Mononuclear cell (primary cell): ENCODE data around the gene RPS6KL1. TPM values are rescaled to one million over a fixed set of nuclear protein-coding genes. Genes with fewer than 3 reads are reported as not detected.

Source experiments
- H3K27me3 ChIP-seq: 2 replicates; pipeline ENCODE4 v1.6.0; 2011; ENCODE audit warnings: low read length, control low read depth; ENCODE audit not compliant: insufficient read depth
- H3K4me1 ChIP-seq: 2 replicates; pipeline ENCODE4 v1.5.1; 2011; ENCODE audit warnings: mild to moderate bottlenecking, low read length, control low read depth; ENCODE audit not compliant: insufficient read depth
- H3K4me3 ChIP-seq: 2 replicates; pipeline ENCODE4 v1.5.1; 2011; ENCODE audit warnings: mild to moderate bottlenecking, low read length, moderate library complexity
- H3K9me3 ChIP-seq: 2 replicates; pipeline ENCODE4 v1.5.1; 2011; ENCODE audit warnings: low read depth, mild to moderate bottlenecking, control low read depth, low read length
- total RNA-seq: library from RNA; depleted of rRNA; stranded (reverse); fragments of >200 nt; gene quantifications from one replicate; pipeline ENCODE4 v1.2.3, GENCODE V29; 2012

RPS6KL1 gene
- total RNA-seq, 1 donor: 3.4 TPM

DNA sequence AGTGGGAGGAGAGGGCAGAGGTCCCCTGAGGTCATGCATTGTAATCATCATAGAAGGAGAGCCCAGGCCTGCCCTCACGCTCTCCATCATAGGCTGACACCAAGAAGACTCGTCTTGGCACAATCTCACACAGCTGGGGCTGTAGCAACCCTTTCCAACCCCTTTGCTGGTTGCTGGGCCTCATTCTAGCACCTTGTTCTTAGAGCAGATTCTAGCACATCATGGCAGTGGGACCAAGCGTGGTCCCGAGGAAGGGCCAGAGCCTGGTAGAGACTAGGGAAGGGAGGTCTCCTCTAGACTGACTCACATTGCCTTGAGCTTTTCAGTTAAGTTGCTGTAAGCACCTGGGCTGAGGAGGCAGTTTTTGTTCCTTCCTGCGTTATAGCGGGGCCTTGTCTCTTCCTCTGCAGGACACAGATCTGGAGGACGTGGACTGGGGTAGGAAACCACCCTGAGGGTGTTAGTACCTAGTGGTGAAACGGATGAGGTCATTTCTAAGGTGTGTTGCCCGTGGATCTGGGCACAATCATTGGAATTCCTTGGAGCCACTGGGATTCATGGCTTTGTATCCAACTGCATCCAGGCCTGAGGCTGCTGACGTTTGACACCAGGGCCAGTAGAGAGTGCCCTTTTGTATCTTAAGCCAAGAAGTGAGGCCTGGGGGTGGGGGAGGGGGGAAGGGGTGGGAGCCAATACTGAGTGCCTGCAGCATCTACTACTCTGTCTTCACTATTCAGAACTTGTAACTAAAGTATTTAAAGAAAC is 19.9 kb downstream of the RPS6KL1 start:
- Histone ChIP-seq H3K27me3 (no peaks in the 10 kb centered on the region), H3K4me1 (peaks cover 3% of the 10 kb centered on the region), H3K9me3 (no peaks in the 10 kb centered on the region), H3K4me3 (no peak overlapping the region)

DNA sequence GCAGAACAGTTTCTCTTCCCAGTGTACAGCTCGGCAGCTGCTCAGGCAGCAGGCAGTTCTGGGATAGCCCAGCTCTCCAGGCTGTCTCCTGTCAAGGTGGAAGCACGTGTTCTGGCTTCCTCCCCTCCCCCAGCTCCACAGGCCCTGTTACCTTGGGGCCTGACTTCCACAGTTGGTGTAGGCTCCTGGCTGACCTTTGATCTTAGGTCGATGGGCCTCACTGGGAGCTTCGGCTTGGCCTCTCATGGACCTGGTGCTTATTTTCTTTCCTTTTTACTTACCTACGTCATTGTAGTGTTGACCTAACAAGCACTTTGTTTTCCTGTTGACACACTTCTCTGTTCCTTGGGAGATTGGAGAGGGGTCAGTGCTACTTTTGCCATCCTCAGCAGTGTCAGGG is 24.4 kb downstream of the RPS6KL1 start:
- Histone ChIP-seq H3K9me3 (no peaks in the 10 kb centered on the region), H3K4me1 (peaks cover 7% of the 10 kb centered on the region), H3K4me3 (no peak overlapping the region), H3K27me3 (no peaks in the 10 kb centered on the region)

- H3K27me3 ChIP-seq: no peaks in the 10 kb centered on the region
- peaks cover 13% of the 10 kb centered on the region for H3K4me1 ChIP-seq
- H3K9me3 ChIP-seq: no peaks in the 10 kb centered on the region
- no peak overlapping the region for H3K4me3 ChIP-seq
These were observed 25.0 kb downstream of the RPS6KL1 start for GRCh38 chr14:74898083-74898482.

DNA sequence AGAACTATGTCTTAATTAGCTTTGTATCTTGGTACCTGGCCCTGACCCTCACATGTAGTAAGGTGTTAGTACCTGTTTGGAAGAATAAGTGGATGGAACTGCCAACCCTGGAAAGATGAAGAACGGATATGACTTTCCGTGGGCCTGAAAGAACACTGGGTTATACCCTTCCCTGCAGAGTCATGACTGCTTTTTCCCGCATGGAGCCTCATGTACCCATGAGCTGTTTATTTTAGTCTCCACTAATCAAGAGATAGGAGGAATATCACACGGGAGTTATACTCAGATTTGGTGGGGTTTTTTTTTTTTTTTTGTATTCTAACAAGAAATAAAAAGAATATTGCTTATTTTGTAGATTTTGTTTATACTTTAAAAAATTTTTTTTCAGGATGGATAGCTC is 25.4 kb downstream of the RPS6KL1 start:
- H3K27me3 ChIP-seq: no peaks in the 10 kb centered on the region

GRCh38 chr14:74896400-74896799 is 26.7 kb downstream of the RPS6KL1 start:
- Histone ChIP-seq H3K4me3 (no peak overlapping the region), H3K9me3 (no peaks in the 10 kb centered on the region), H3K27me3 (no peaks in the 10 kb centered on the region), H3K4me1 (peaks cover 26% of the 10 kb centered on the region)

More for the DNA sequence above, 25.4 kb downstream of the RPS6KL1 start:
- peaks cover 18% of the 10 kb centered on the region for H3K4me1 ChIP-seq
- H3K9me3 ChIP-seq: no peaks in the 10 kb centered on the region
- no peak overlapping the region for H3K4me3 ChIP-seq

DNA sequence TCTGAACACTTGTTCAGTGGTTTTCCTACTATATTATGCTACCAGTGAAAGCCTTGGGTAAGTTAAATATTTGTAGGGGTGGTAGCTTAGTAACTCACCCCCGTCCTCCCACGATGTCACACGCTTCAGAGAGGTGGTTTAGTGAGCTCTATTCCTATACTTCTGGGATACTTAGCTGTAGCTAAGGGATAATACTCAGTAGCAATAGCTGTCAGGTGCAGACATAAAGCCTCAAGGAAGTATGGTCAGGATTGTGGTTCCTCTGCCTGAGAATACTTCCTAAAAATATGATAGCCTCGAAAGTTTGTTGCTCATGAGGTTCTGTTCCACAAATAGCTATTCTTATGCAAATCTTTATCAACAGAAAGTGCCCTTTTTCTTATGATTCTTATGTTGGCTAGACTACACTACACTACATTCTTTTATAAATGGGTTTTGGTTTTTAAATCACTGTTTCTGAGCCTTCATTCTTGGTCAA is 29.4 kb downstream of the RPS6KL1 start:
- Histone ChIP-seq H3K4me1 (peaks cover 26% of the 10 kb centered on the region), H3K4me3 (no peak overlapping the region), H3K27me3 (no peaks in the 10 kb centered on the region), H3K9me3 (no peaks in the 10 kb centered on the region)

- Histone ChIP-seq H3K27me3 (no peaks in the 10 kb centered on the region), H3K4me1 (peaks cover 30% of the 10 kb centered on the region), H3K9me3 (no peaks in the 10 kb centered on the region), H3K4me3 (no peak overlapping the region)
These were observed 30.3 kb downstream of the RPS6KL1 start for GRCh38 chr14:74892745-74893144.

- Histone ChIP-seq H3K27me3 (no peaks in the 10 kb centered on the region), H3K9me3 (no peaks in the 10 kb centered on the region), H3K4me3 (no peak overlapping the region), H3K4me1 (peaks cover 30% of the 10 kb centered on the region)
These were observed 31.2 kb downstream of the RPS6KL1 start for GRCh38 chr14:74891870-74892269.

DNA sequence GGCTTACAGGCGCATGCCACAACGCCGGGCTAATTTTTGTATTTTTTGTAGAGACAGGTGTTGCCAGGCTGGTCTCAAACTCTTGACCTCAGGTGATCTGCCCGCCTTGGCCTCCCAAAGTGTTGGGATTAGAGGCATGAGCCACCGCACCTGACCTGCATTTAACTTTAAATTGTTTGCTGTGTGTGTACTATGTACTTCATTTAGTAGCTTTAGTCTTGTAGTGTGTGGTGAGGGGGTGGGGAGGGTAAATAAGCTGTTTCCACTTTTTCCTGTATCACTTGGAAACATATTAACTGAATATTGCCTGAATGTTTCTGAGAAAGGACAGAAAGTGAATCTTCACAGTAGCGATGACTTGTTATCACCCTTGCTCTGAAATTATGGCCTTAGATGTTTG is 32.8 kb downstream of the RPS6KL1 start:
- H3K27me3 ChIP-seq: no peaks in the 10 kb centered on the region
- no peaks in the 10 kb centered on the region for H3K9me3 ChIP-seq
- peaks cover 36% of the 10 kb centered on the region for H3K4me1 ChIP-seq
- H3K4me3 ChIP-seq: no peak overlapping the region

DNA sequence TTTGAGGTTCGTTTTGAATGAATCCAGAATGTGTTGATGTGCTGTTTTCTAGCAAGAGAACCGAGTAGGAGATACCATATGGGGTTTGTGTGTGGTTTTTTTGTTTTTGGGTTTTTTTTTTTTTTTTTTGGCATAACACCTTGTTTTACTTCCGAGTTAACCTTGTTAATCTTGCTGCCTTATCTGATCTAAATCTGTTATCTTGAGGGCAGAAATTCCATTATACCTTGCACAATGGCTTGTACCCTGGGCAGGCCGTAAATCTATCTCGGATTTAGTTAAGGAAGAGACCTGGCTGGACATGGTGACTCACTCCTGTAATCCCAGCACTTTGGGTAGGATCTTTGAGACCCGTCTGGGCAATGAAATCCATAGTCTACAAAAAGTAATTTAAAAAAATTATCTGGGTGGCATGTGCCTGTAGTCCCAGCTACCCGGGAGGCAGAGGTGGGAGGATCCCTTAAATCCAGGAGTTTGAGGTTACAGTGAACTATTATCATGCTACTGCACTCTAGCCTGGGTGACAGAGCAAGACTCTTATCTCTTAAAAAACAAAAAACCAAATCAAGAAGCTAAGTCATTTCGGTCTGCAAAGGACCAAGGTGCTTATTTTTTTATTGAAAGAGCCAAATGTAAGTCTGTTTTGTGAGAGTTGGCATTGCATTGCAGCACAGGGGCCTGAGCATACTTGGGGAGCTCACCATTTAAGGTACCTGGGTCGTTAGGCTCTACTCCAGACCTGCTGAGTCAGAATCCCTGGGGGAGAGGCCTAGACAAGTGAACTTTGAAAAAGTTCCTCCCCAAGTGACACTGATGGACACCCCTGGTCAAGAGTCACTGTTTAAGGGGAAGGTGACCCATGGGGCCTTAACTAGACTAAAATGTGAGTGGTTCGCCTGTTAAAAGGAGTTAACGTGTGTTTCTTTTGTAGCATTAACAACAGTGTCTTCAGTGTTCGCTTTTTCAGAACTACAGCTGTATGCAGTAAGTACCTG is 34.6 kb downstream of the RPS6KL1 start:
- Histone ChIP-seq H3K4me1 (peaks cover 43% of the 10 kb centered on the region), H3K9me3 (no peaks in the 10 kb centered on the region), H3K27me3 (no peaks in the 10 kb centered on the region), H3K4me3 (no peak overlapping the region)

DNA sequence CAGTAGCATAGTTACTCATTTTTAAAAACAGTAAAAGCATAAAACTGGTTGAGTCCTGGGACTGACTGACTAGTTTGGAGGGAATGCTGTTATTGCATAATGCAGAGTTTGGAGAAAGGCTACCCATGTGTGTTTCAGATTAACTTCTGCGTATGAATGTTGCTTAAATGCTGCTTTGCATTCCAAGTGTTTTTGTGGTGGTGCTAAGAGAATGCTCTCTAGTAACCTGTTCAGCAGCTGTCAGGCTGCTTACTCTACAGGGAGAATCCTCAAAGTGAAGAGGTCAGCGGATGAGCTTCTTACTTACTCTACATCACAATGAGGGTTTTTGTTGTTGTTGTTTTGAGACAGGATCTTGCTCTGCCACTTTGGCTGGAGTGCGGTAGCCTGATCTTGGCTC is 37.1 kb downstream of the RPS6KL1 start:
- Histone ChIP-seq H3K4me3 (no peak overlapping the region), H3K4me1 (peaks cover 44% of the 10 kb centered on the region), H3K9me3 (no peaks in the 10 kb centered on the region), H3K27me3 (no peaks in the 10 kb centered on the region)

GRCh38 chr14:74882103-74882920 is 40.7 kb downstream of the RPS6KL1 start:
- Histone ChIP-seq H3K4me3 (peak overlapping the region; percentile 99), H3K9me3 (no peaks in the 10 kb centered on the region)

DNA sequence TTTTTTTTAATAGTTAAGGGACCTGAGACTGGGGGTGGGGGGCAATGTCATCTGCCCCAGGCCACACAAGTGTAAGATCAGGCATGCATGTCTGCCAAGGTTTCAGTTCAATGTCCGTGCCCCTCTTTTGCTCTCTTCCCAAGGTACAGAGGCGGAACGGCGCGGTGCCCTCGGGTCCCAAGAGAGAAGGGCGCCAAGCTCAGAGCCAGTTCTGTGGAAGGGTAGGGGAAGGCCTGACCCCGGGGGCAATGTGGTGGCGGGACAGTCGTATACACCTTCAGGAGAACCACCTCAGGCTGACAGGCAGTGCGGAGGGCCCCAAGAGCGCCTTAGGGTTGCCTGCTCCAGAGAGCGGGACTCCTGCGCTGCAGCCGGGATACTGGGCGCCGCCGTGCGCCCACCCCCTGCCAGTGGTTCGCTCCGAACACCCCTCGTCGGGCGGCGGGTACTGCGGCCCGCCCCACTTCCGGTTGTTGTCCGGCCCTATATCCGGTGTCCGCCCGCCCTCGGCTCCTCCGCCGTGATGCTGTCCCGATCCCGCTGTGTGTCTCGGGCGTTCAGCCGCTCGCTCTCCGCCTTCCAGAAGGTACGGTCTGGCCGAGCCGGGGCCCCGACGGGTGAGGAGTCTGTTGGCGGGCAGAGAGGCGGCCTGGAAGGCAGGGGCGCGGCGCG is 41.5 kb downstream of the RPS6KL1 start, which contains the start of gene DLST:
Gene DLST (plus strand): TSS at position 486 of the 672 bp plus-strand sequence. CDS start 38 bp downstream, at position 524.
- peaks cover 44% of the 10 kb centered on the region for H3K4me1 ChIP-seq
- H3K27me3 ChIP-seq: no peaks in the 10 kb centered on the region
- peak within 1 kb of the TSS; percentile 99 for H3K4me3 ChIP-seq
- no peaks in the 10 kb centered on the region for H3K9me3 ChIP-seq

More at GRCh38 chr14:74882103-74882920, 40.7 kb downstream of the RPS6KL1 start:
- H3K27me3 ChIP-seq: no peaks in the 10 kb centered on the region
- H3K4me1 ChIP-seq: peaks cover 44% of the 10 kb centered on the region
